A673 (cell line): ENCODE results near the gene ZSCAN10.
"Not testable (repeated sequence)": the region's sequence is repeated elsewhere in the genome, so short reads cannot be mapped to it uniquely, and the experiment has no call there.

Experiments
- EZH2 ChIP-seq: fragments of 200-600 bp; sonication (generic); IDR thresholded peaks from 2 replicates; pipeline ENCODE4 v1.6.1; 2017; ENCODE audit warnings: borderline replicate concordance, low read depth, mild to moderate bottlenecking, mixed read lengths, antibody characterized with exemption, low read length; ENCODE audit not compliant: poor library complexity, severe bottlenecking
- TF ChIP-seq, protein P1 (sequence below): fragments of 300-800, 200-600 bp; sonication (generic); conservative IDR thresholded peaks from 2 replicates; pipeline ENCODE4 v1.5.1; 2017; ENCODE audit warnings: low read depth, mild to moderate bottlenecking, antibody characterized with exemption, low read length, moderate library complexity, mixed read lengths

DNA sequence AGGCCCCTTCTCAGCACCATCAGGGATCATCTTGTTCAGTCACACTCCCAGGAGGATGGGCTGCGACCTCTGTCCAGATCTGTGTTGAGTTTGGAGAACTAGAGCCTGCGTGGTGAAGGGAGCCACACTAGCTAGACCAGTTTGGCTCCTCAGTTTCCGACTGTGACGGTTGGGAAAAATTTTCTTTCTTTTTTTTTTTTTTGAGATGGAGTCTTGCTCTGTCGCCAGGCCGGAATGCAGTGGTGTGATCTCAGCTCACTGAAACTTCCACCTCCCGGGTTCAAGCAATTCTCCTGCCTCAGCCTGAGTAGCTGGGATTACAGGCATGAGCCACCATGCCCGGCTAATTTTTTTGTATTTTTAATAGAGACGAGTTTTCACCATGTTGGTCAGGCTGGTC is 40.5 kb upstream of the ZSCAN10 start:
- TF ChIP-seq, protein P1, sequence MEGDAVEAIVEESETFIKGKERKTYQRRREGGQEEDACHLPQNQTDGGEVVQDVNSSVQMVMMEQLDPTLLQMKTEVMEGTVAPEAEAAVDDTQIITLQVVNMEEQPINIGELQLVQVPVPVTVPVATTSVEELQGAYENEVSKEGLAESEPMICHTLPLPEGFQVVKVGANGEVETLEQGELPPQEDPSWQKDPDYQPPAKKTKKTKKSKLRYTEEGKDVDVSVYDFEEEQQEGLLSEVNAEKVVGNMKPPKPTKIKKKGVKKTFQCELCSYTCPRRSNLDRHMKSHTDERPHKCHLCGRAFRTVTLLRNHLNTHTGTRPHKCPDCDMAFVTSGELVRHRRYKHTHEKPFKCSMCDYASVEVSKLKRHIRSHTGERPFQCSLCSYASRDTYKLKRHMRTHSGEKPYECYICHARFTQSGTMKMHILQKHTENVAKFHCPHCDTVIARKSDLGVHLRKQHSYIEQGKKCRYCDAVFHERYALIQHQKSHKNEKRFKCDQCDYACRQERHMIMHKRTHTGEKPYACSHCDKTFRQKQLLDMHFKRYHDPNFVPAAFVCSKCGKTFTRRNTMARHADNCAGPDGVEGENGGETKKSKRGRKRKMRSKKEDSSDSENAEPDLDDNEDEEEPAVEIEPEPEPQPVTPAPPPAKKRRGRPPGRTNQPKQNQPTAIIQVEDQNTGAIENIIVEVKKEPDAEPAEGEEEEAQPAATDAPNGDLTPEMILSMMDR, result not testable (repeated sequence)
- TF ChIP-seq EZH2, result not testable (repeated sequence)
